IMR-90 (cell line): ENCODE data around the gene CENPA. TPM values are rescaled to one million over a fixed set of nuclear protein-coding genes. Genes with fewer than 3 reads are reported as not detected.
A peak's percentile ranks its signal among the peaks of the same experiment; 100 is the strongest.

Experiments
- ATAC-seq: fragments of 200-7000 bp; cut with Tn5 transposase; 2 replicates; pipeline ENCODE4 v1.9.1; 2020; ENCODE audit warnings: low read depth, mild to moderate bottlenecking, moderate library complexity
- BruUV-seq: library from RNA; stranded (reverse); fragments of 400-500 nt; replicated peaks from 2 replicates; lab custom pipeline; 2021; lab: Mats Ljungman, UMichigan
- CTCF ChIA-PET: fragments of 300-600 bp; formaldehyde crosslinking; extraction: SDS; loops from one replicate; lab custom pipeline; 2021; ENCODE audit warnings: antibody characterized with exemption; lab: Yijun Ruan, JAX
- POLR2A ChIA-PET: fragments of 300-600 bp; sonication (Branson Sonifier 250); formaldehyde crosslinking; loops from one replicate; lab custom pipeline; 2022; ENCODE audit warnings: antibody characterized with exemption; ENCODE audit not compliant: unreplicated experiment; lab: Charles Lee
- DNase-seq: peaks from one replicate; pipeline ENCODE4 v3.0.0; 2013
- H2AFZ ChIP-seq: replicated peaks from 2 replicates; pipeline ENCODE3; 2013; ENCODE audit warnings: low read length, mild to moderate bottlenecking; ENCODE audit not compliant: poor library complexity
- H2AK5ac ChIP-seq: 2 replicates; pipeline ENCODE4 v1.6.1; 2013; ENCODE audit warnings: low read depth, low read length, inconsistent platforms
- H2AK9ac ChIP-seq: replicated peaks from 2 replicates; pipeline ENCODE3; 2013; ENCODE audit warnings: mild to moderate bottlenecking, low read depth, low read length, moderate library complexity; ENCODE audit not compliant: poor library complexity
- H2BK120ac ChIP-seq: 2 replicates; pipeline ENCODE4 v1.6.1; 2013; ENCODE audit warnings: low read depth, low read length, inconsistent platforms
- H2BK15ac ChIP-seq: 3 replicates; pipeline ENCODE4 v1.6.1; 2013; ENCODE audit warnings: low read depth, low read length, inconsistent platforms
- H2BK20ac ChIP-seq: 2 replicates; pipeline ENCODE4 v1.6.1; 2013; ENCODE audit warnings: low read depth, mild to moderate bottlenecking, inconsistent platforms, low read length, moderate library complexity
- H2BK5ac ChIP-seq: 2 replicates; pipeline ENCODE4 v1.6.1; 2013; ENCODE audit warnings: mild to moderate bottlenecking, low read depth, low read length, inconsistent platforms; ENCODE audit not compliant: poor library complexity, severe bottlenecking
- H3K14ac ChIP-seq: replicated peaks from 2 replicates; pipeline ENCODE4 v1.6.1; 2013; ENCODE audit warnings: low read depth, low read length, inconsistent platforms
- H3K18ac ChIP-seq: 2 replicates; pipeline ENCODE4 v1.6.1; 2013; ENCODE audit warnings: low read depth, low read length, control low read depth
- H3K23ac ChIP-seq: 2 replicates; pipeline ENCODE4 v1.6.1; 2013; ENCODE audit warnings: low read depth, low read length, inconsistent platforms
- H3K27ac ChIP-seq: 2 replicates; pipeline ENCODE4 v1.5.1; 2013; ENCODE audit warnings: mild to moderate bottlenecking, control low read depth, low read length; ENCODE audit not compliant: insufficient read depth
- H3K27me3 ChIP-seq: 2 replicates; pipeline ENCODE4 v1.6.1; 2013; ENCODE audit warnings: low read length; ENCODE audit not compliant: control insufficient read depth, insufficient read depth
- H3K36me3 ChIP-seq: 2 replicates; pipeline ENCODE4 v1.6.1; 2013; ENCODE audit warnings: low read length, mixed read lengths; ENCODE audit not compliant: control insufficient read depth, insufficient read depth
- H3K4ac ChIP-seq: 2 replicates; pipeline ENCODE4 v1.6.1; 2013; ENCODE audit warnings: low read depth, low read length, inconsistent platforms
- H3K4me1 ChIP-seq: 2 replicates; pipeline ENCODE4 v1.6.1; 2013; ENCODE audit warnings: low read length, mixed read lengths; ENCODE audit not compliant: control insufficient read depth, insufficient read depth
- H3K4me2 ChIP-seq: 2 replicates; pipeline ENCODE4 v1.6.1; 2013; ENCODE audit warnings: low read depth, mild to moderate bottlenecking, control low read depth, low read length, moderate library complexity
- H3K4me3 ChIP-seq: 2 replicates; pipeline ENCODE4 v1.5.1; 2013; ENCODE audit warnings: low read depth, mild to moderate bottlenecking, control low read depth, low read length, moderate library complexity; ENCODE audit not compliant: insufficient read depth
- H3K56ac ChIP-seq: 2 replicates; pipeline ENCODE4 v1.6.1; 2013; ENCODE audit warnings: low read length, inconsistent platforms; ENCODE audit not compliant: insufficient read depth; ENCODE audit errors: extremely low read depth
- H3K79me1 ChIP-seq, 2 experiments: 2 replicates each; pipeline ENCODE4 v1.6.1; 2013; ENCODE audit warnings: low read length in 2 of 2, inconsistent platforms in 1 of 2, low read depth in 1 of 2
- H3K9ac ChIP-seq: 2 replicates; pipeline ENCODE4 v1.6.1; 2013; ENCODE audit warnings: low read depth, low read length, control low read depth
- H3K9me1 ChIP-seq: 2 replicates; pipeline ENCODE4 v1.6.1; 2013; ENCODE audit warnings: low read length, inconsistent platforms; ENCODE audit not compliant: insufficient read depth
- H3K9me3 ChIP-seq: 2 replicates; pipeline ENCODE4 v1.6.1; 2013; ENCODE audit warnings: low read length; ENCODE audit not compliant: control insufficient read depth, insufficient read depth
- H4K20me1 ChIP-seq: 2 replicates; pipeline ENCODE4 v1.6.1; 2013; ENCODE audit warnings: low read length, inconsistent platforms; ENCODE audit not compliant: insufficient read depth
- H4K5ac ChIP-seq: 2 replicates; pipeline ENCODE4 v1.6.1; 2013; ENCODE audit warnings: mild to moderate bottlenecking, low read depth, low read length, control low read depth
- H4K8ac ChIP-seq, 2 experiments: 2 replicates each; pipeline ENCODE4 v1.6.1; 2013; ENCODE audit warnings: low read depth in 2 of 2, low read length in 2 of 2, control low read depth in 1 of 2, inconsistent platforms in 1 of 2
- H4K91ac ChIP-seq: 2 replicates; pipeline ENCODE4 v1.6.1; 2013; ENCODE audit warnings: low read depth, low read length, inconsistent platforms; ENCODE audit not compliant: insufficient read depth
- CEBPB ChIP-seq: IDR thresholded peaks from 2 replicates; pipeline ENCODE4 v1.6.1; 2012; ENCODE audit warnings: low read depth, low read length, improper control_type of control experiment
- MAZ ChIP-seq: IDR thresholded peaks from 2 replicates; pipeline ENCODE4 v1.6.1; 2012; ENCODE audit warnings: low read depth, mild to moderate bottlenecking, low read length, improper control_type of control experiment, moderate library complexity, borderline replicate concordance
- SMC3 ChIP-seq: fragments of 150-350 bp; IDR thresholded peaks from 2 replicates; pipeline ENCODE4 v1.6.1; 2016; ENCODE audit warnings: low read depth, mild to moderate bottlenecking, antibody characterized with exemption, low read length, moderate library complexity
- WGBS, 2 experiments: methylation state at CpG; one replicate each; pipeline versions ENCODE4 v1.1.5 to v1.1.7; 2013; ENCODE audit warnings: missing lambda C conversion rate in 2 of 2; ENCODE audit not compliant: insufficient read length in 1 of 2; ENCODE audit errors: extremely low coverage in 2 of 2; 5-methylcytosine and 5-hydroxymethylcytosine counted together
- dilution Hi-C: fragments of 300-500 bp; cut with HindIII; formaldehyde crosslinking; loops from one replicate; pipeline ENCODE4 v1.14.3; 2018; ENCODE audit warnings: low sequenced_read_pairs; ENCODE audit not compliant: unreplicated experiment
- in situ Hi-C: fragments of 300-500 bp; cut with MboI; formaldehyde crosslinking; loops from 3 replicates; pipeline ENCODE4 v1.14.3; 2019; ENCODE audit warnings: low sequenced_read_pairs, inconsistent platforms, mixed read lengths
- intact Hi-C: fragments of 100-400 bp; cut with micrococcal nuclease; formaldehyde crosslinking; loops from 2 replicates; pipeline ENCODE4 v1.10.0; 2022
- polyA plus RNA-seq, 3 experiments: library from polyadenylated mRNA; depleted of rRNA; stranded (reverse); fragments of >200 nt; gene quantifications; 2 replicates each; pipeline ENCODE4 v1.2.3, GENCODE V29; 2012; ENCODE audit warnings: low replicate concordance in 1 of 3
- total RNA-seq: library from RNA; depleted of rRNA; stranded (reverse); fragments of >200 nt; gene quantifications from 2 replicates; pipeline ENCODE4 v1.2.3, GENCODE V29; 2012
- TF ChIP-seq, protein P1 (sequence below): conservative IDR thresholded peaks from 2 replicates; pipeline ENCODE4 v1.5.1; 2012; ENCODE audit warnings: mild to moderate bottlenecking, low read depth, low read length, improper control_type of control experiment

Gene CENPA
- total and polyA plus RNA-seq, 2 of the 4 experiments (the other 2 are of a cell fraction): 7.7 to 14.9 TPM

DNA sequence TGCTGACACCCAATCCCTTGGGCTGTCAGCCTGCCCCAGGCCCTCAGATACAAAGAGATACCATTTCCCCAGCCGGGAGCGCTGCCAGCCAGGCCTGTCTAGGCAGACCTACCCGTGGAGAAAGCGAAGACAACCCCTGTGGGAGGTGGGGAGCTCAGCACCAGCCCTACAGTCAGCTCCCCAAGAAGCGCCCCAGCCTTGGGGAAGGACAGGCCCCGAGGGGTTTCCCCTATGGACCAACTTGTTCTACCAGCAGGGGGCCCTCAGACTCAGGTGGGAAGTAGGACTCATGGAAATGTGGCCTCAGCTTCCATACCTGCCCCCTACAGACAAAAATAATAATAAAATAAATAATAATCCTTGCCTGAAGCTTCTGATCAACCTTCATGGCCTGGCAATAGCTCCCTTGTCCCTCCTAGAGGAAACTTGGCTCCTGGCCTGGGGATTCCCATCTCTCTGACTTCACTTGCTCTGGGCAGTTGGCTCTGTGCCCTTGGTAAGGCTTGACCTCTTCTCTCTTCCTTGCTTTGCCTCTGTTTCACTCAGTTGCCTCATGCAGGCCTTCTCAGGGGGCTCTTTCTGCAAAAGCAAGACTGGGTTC lies 14.8 kb upstream of the CENPA start:
- Histone ChIP-seq H2BK15ac (no peak overlapping the region), H2BK5ac (no peak overlapping the region), H3K14ac (0 out of 2 replicates have a peak overlapping the region, but pooled peaks have one; percentile 32), H3K56ac (no peak overlapping the region), H3K23ac (0 out of 2 replicates have a peak overlapping the region, but pooled peaks have one; percentile 40), H3K4me3 (no peak overlapping the region), H3K4ac (peak overlapping the region; percentile 82; the same call in 1 of the 2 replicates), H3K9me1 (peaks cover 41% of the 10 kb centered on the region), H4K20me1 (peaks cover 74% of the 10 kb centered on the region), H3K4me2 (no peak overlapping the region; the same call in 1 of the 2 replicates), H3K27me3 (no peaks in the 10 kb centered on the region), H2BK20ac (peak overlapping the region; percentile 48; the same call in 1 of the 2 replicates), H3K9ac (no peak overlapping the region), H4K5ac (no peak overlapping the region), H2AK9ac (no peak overlapping the region), H2AK5ac (peak overlapping the region; percentile 23; the same call in 1 of the 2 replicates), H2AFZ (no peak overlapping the region), H3K9me3 (no peaks in the 10 kb centered on the region), H4K8ac (peak overlapping the region in 1 of 2 experiments; percentile 42; a peak in 1 of 4 replicates), H3K36me3 (peaks cover 26% of the 10 kb centered on the region), H3K4me1 (peaks cover 24% of the 10 kb centered on the region), H3K18ac (no peak overlapping the region; the same call in 1 of the 2 replicates), H3K79me1 (peaks cover 56 to 93% of the 10 kb centered on the region in 2 experiments), H4K91ac (0 out of 2 replicates have a peak overlapping the region, but pooled peaks have one; percentile 19), H3K27ac (peak overlapping the region; percentile 63; the same call in 1 of the 2 replicates), H2BK120ac (no peak overlapping the region)
- no TSS peak for BruUV-seq
- dilution Hi-C loops: no loop called here
- intact Hi-C loops: no loop called here
- in situ Hi-C loops: no loop called here
- peak; percentile 90 for DNase-seq
- ChIA-PET CTCF (no interaction called here), POLR2A (interaction anchor here (0.5 kb wide), 1 partner anchor 174 kb away, joined by 5 read pairs; no protein-coding TSS in a partner anchor)
- WGBS, 2 experiments: no CpG with 5 or more reads among the region's 6 CpGs
- peak; percentile 40 for ATAC-seq
- TF ChIP-seq MAZ: no peak
- 0 out of 2 replicates have a peak, but pooled peaks have one; percentile 6 for TF ChIP-seq SMC3
- TF ChIP-seq CEBPB: peak; percentile 65
- TF ChIP-seq, protein P1, sequence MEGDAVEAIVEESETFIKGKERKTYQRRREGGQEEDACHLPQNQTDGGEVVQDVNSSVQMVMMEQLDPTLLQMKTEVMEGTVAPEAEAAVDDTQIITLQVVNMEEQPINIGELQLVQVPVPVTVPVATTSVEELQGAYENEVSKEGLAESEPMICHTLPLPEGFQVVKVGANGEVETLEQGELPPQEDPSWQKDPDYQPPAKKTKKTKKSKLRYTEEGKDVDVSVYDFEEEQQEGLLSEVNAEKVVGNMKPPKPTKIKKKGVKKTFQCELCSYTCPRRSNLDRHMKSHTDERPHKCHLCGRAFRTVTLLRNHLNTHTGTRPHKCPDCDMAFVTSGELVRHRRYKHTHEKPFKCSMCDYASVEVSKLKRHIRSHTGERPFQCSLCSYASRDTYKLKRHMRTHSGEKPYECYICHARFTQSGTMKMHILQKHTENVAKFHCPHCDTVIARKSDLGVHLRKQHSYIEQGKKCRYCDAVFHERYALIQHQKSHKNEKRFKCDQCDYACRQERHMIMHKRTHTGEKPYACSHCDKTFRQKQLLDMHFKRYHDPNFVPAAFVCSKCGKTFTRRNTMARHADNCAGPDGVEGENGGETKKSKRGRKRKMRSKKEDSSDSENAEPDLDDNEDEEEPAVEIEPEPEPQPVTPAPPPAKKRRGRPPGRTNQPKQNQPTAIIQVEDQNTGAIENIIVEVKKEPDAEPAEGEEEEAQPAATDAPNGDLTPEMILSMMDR: peak; percentile 39
